Activated CD8-positive, alpha-beta T cell treated with anti-CD3 and anti-CD28 coated beads for 36 hours (primary cell): Measurements from ENCODE around the gene KCTD12. TPM values are rescaled to one million over a fixed set of nuclear protein-coding genes. Genes with fewer than 3 reads are reported as not detected.

ENCODE experiments used
- ATAC-seq: fragments of 200-7000 bp; cut with Tn5 transposase; one replicate; pipeline ENCODE4 v1.10.0; 2021; ENCODE audit warnings: mild to moderate bottlenecking, moderate library complexity
- CTCF ChIA-PET: fragments of 350-600 bp; sonication (Branson Sonifier 250); formaldehyde crosslinking; loops from one replicate; lab custom pipeline; 2021; ENCODE audit warnings: antibody characterized with exemption; lab: Charles Lee
- POLR2A ChIA-PET: fragments of 350-600 bp; sonication (Branson Sonifier 250); formaldehyde crosslinking; loops from one replicate; lab custom pipeline; 2021; ENCODE audit warnings: antibody characterized with exemption; lab: Charles Lee
- DNase-seq: peaks from one replicate; pipeline ENCODE4 v3.0.0-alpha.2; 2020
- H3K27ac Mint-ChIP-seq: one replicate; pipeline ENCODE4 v1.8.0; 2021; ENCODE audit warnings: mild to moderate bottlenecking, mixed read lengths
- H3K27me3 Mint-ChIP-seq: one replicate; pipeline ENCODE4 v1.8.0; 2021; ENCODE audit warnings: mixed read lengths
- H3K36me3 Mint-ChIP-seq: one replicate; pipeline ENCODE4 v1.8.0; 2021; ENCODE audit warnings: low read depth, mixed read lengths
- H3K4me1 Mint-ChIP-seq: one replicate; pipeline ENCODE4 v1.8.0; 2021; ENCODE audit warnings: low read depth, mixed read lengths
- H3K4me3 Mint-ChIP-seq: one replicate; pipeline ENCODE4 v1.8.0; 2021; ENCODE audit warnings: mild to moderate bottlenecking, moderate library complexity, mixed read lengths
- H3K9me3 Mint-ChIP-seq: one replicate; pipeline ENCODE4 v1.8.0; 2021; ENCODE audit warnings: mixed read lengths
- CTCF ChIP-seq: fragments of 200-600 bp; IDR thresholded peaks from one replicate; pipeline ENCODE4 v1.8.0; 2022; ENCODE audit warnings: antibody characterized with exemption, mild to moderate bottlenecking
- intact Hi-C: fragments of 100-400 bp; cut with micrococcal nuclease; formaldehyde crosslinking; loops from one replicate; pipeline ENCODE4 v1.10.0; 2022
- total RNA-seq, 2 experiments: library from RNA; stranded (reverse); gene quantifications; one replicate each; pipeline ENCODE4 v1.2.3, GENCODE V29; 2021

The KCTD12 gene
- total RNA-seq, 2 experiments from 2014 or later, result 14.3 to 14.8 TPM

- ChIA-PET CTCF (interaction anchor here (0.7 to 3.8 kb wide), 13 partner anchors 10 to 216 kb away, joined by 3 to 28 read pairs (median 4); no protein-coding TSS in a partner anchor), POLR2A (interaction anchor here (0.6 to 1.8 kb wide), 6 partner anchors 15 to 134 kb away, joined by 3 to 7 read pairs (median 4); no protein-coding TSS in a partner anchor)
- Mint-ChIP-seq H3K4me3 (peak overlapping the region; percentile 89), H3K36me3 (peaks cover 9% of the 10 kb centered on the region), H3K27me3 (peaks cover 18% of the 10 kb centered on the region), H3K27ac (peak overlapping the region; percentile 86), H3K4me1 (peaks cover 30% of the 10 kb centered on the region), H3K9me3 (no peaks in the 10 kb centered on the region)
- intact Hi-C loops, result no loop called here
- TF ChIP-seq CTCF, result no peak
- DNase-seq (peak; percentile 24), ATAC-seq (peak; percentile 0)
These were observed 1.9 kb downstream of the KCTD12 start for GRCh38 chr13:76884186-76884906.

- intact Hi-C loops, result no loop called here
- DNase-seq (no peak), ATAC-seq (no peak)
- H3K4me1 Mint-ChIP-seq, result peaks cover 37% of the 10 kb centered on the region
- ChIA-PET POLR2A (no interaction called here), CTCF (interaction anchor here (3.8 kb wide), 1 partner anchor 20 kb away, joined by 28 read pairs; no protein-coding TSS in a partner anchor)
- peak overlapping the region; percentile 89 for H3K4me3 Mint-ChIP-seq
- no peak for TF ChIP-seq CTCF
- H3K27ac Mint-ChIP-seq, result no peak overlapping the region
- H3K9me3 Mint-ChIP-seq, result no peaks in the 10 kb centered on the region
- H3K36me3 Mint-ChIP-seq, result peaks cover 9% of the 10 kb centered on the region
- peaks cover 11% of the 10 kb centered on the region for H3K27me3 Mint-ChIP-seq
These were observed 3.0 kb downstream of the KCTD12 start for GRCh38 chr13:76883236-76883635.

- POLR2A ChIA-PET, result no interaction called here
- H3K4me3 Mint-ChIP-seq, result no peak overlapping the region
- no peaks in the 10 kb centered on the region for H3K9me3 Mint-ChIP-seq
- peaks cover 5% of the 10 kb centered on the region for H3K27me3 Mint-ChIP-seq
- DNase-seq (no peak), ATAC-seq (no peak)
- H3K27ac Mint-ChIP-seq, result no peak overlapping the region
- peaks cover 37% of the 10 kb centered on the region for H3K4me1 Mint-ChIP-seq
- no peak for TF ChIP-seq CTCF
- CTCF ChIA-PET, result interaction anchor here (3.8 kb wide), 1 partner anchor 20 kb away, joined by 28 read pairs; no protein-coding TSS in a partner anchor
- intact Hi-C loops, result no loop called here
- peaks cover 9% of the 10 kb centered on the region for H3K36me3 Mint-ChIP-seq
These were observed 3.8 kb downstream of the KCTD12 start for GRCh38 chr13:76882431-76882830.

DNA sequence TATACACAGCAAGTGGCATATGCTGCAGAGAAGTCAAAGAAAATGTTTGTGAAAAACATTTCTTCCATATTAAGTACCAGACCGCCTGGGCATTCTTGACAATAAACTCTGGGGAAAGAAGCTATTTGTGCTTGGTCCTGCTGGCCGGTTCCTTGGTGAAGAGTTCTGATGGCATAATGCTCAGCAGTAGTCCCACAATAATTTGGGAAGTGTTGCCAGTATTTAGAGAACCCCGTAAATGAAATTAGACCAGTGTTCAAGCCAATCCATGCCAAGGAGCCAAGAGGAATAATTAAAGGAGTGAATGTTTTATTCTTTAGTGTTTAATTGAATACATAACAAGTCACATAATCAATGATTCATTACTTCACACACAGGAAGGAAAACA, 6.3 kb downstream of the KCTD12 start:
- ATAC-seq, result no peak
- Mint-ChIP-seq H3K9me3 (no peaks in the 10 kb centered on the region), H3K4me1 (peaks cover 34% of the 10 kb centered on the region), H3K27ac (peak overlapping the region; percentile 89), H3K27me3 (no peaks in the 10 kb centered on the region), H3K36me3 (peaks cover 7% of the 10 kb centered on the region), H3K4me3 (peak overlapping the region; percentile 63)
- no peak for TF ChIP-seq CTCF
- no peak for DNase-seq
- ChIA-PET CTCF (interaction anchor here (1.0 to 3.4 kb wide), 7 partner anchors 8 to 1010 kb away, joined by 3 to 8 read pairs (median 4); no protein-coding TSS in a partner anchor), POLR2A (interaction anchor here (1.2 kb wide), 1 partner anchor 77 kb away, joined by 3 read pairs; no protein-coding TSS in a partner anchor)
- intact Hi-C loops, result no loop called here
